ENCODE measurements around the gene RNF126.
"Not testable (repeated sequence)": the region's sequence is repeated elsewhere in the genome, so short reads cannot be mapped to it uniquely, and the experiment has no call there.

The RNF126 gene

GRCh38 chr19:629961-630714 is 32.9 kb downstream of the RNF126 start:
- H3K79me2 ChIP-seq (ENCODE audit: insufficient read depth, low read length), result peaks cover 64% of the 10 kb centered on the region
- peaks cover 32% of the 10 kb centered on the region for H4K20me1 ChIP-seq (ENCODE audit: insufficient read depth, low read length)
- DNase-seq, result no peak
- H3K4me1 ChIP-seq (ENCODE audit: insufficient read depth, low read length), result peaks cover 40% of the 10 kb centered on the region
- peaks cover 47% of the 10 kb centered on the region for H3K36me3 ChIP-seq (ENCODE audit: insufficient read depth, low read length)
- no peak for ATAC-seq (ENCODE audit: insufficient read depth, low read depth)
- no peak overlapping the region for H3K27ac ChIP-seq (ENCODE audit: low read length)
- H3K27me3 ChIP-seq (ENCODE audit: insufficient read depth, low read length, poor library complexity), result no peaks in the 10 kb centered on the region
- H3K9me3 ChIP-seq (ENCODE audit: insufficient read depth, low read length, severe bottlenecking), result no peaks in the 10 kb centered on the region
- TF ChIP-seq CTCF (IDR thresholded peaks at IDR 0.05; ENCODE audit: borderline replicate concordance, extremely low read depth, low read length, poor library complexity, severe bottlenecking), result no peak
- no peak for TF ChIP-seq EZH2 (IDR thresholded peaks at IDR 0.05; ENCODE audit: borderline replicate concordance, low read depth, low read length, severe bottlenecking)
- H3K9ac ChIP-seq (ENCODE audit: low read depth, low read length), result no peak overlapping the region
- H2AFZ ChIP-seq (ENCODE audit: low read depth, low read length), result no peak overlapping the region
- H3K4me3 ChIP-seq (ENCODE audit: low read depth in 1 of 2, low read length in 2 of 2), result no peak overlapping the region
- peak overlapping the region; percentile 26; the same call in 1 of the 2 replicates for H3K4me2 ChIP-seq (ENCODE audit: insufficient read depth, low read length)

GRCh38 chr19:629515-629914 is 33.5 kb downstream of the RNF126 start:
- H3K4me2 ChIP-seq (ENCODE audit: insufficient read depth, low read length); ATAC-seq (ENCODE audit: insufficient read depth, low read depth); H3K4me3 ChIP-seq (ENCODE audit: low read depth in 1 of 2, low read length in 2 of 2); H3K9ac ChIP-seq (ENCODE audit: low read depth, low read length); H3K27me3 ChIP-seq (ENCODE audit: insufficient read depth, low read length, poor library complexity); DNase-seq; H3K27ac ChIP-seq (ENCODE audit: low read length); H2AFZ ChIP-seq (ENCODE audit: low read depth, low read length); H3K9me3 ChIP-seq (ENCODE audit: insufficient read depth, low read length, severe bottlenecking): not testable (repeated sequence)
- peaks cover 53% of the 10 kb centered on the region for H3K36me3 ChIP-seq (ENCODE audit: insufficient read depth, low read length)
- peaks cover 64% of the 10 kb centered on the region for H3K79me2 ChIP-seq (ENCODE audit: insufficient read depth, low read length)
- H4K20me1 ChIP-seq (ENCODE audit: insufficient read depth, low read length), result peaks cover 33% of the 10 kb centered on the region
- H3K4me1 ChIP-seq (ENCODE audit: insufficient read depth, low read length), result peaks cover 35% of the 10 kb centered on the region

GRCh38 chr19:628168-628567 is 34.8 kb downstream of the RNF126 start:
- Histone ChIP-seq H3K27ac (ENCODE audit: low read length) (no peak overlapping the region), H3K9ac (ENCODE audit: low read depth, low read length) (no peak overlapping the region), H3K36me3 (ENCODE audit: insufficient read depth, low read length) (peaks cover 67% of the 10 kb centered on the region), H2AFZ (ENCODE audit: low read depth, low read length) (no peak overlapping the region), H3K27me3 (ENCODE audit: insufficient read depth, low read length, poor library complexity) (no peaks in the 10 kb centered on the region), H3K4me2 (ENCODE audit: insufficient read depth, low read length) (no peak overlapping the region), H3K4me1 (ENCODE audit: insufficient read depth, low read length) (peaks cover 26% of the 10 kb centered on the region), H4K20me1 (ENCODE audit: insufficient read depth, low read length) (peaks cover 41% of the 10 kb centered on the region), H3K9me3 (ENCODE audit: insufficient read depth, low read length, severe bottlenecking) (no peaks in the 10 kb centered on the region), H3K79me2 (ENCODE audit: insufficient read depth, low read length) (peaks cover 54% of the 10 kb centered on the region), H3K4me3 (ENCODE audit: low read depth in 1 of 2, low read length in 2 of 2) (no peak overlapping the region)
- TF ChIP-seq CTCF (IDR thresholded peaks at IDR 0.05; ENCODE audit: borderline replicate concordance, extremely low read depth, low read length, poor library complexity, severe bottlenecking), result peak; percentile 65
- no peak for TF ChIP-seq EZH2 (IDR thresholded peaks at IDR 0.05; ENCODE audit: borderline replicate concordance, low read depth, low read length, severe bottlenecking)
- ATAC-seq (ENCODE audit: insufficient read depth, low read depth) (no peak), DNase-seq (peak; percentile 40)

GRCh38 chr19:626566-626965 is 36.4 kb downstream of the RNF126 start:
- H3K4me3 ChIP-seq (ENCODE audit: low read depth in 1 of 2, low read length in 2 of 2); H3K4me2 ChIP-seq (ENCODE audit: insufficient read depth, low read length); ATAC-seq (ENCODE audit: insufficient read depth, low read depth); H3K27me3 ChIP-seq (ENCODE audit: insufficient read depth, low read length, poor library complexity); DNase-seq; H3K9ac ChIP-seq (ENCODE audit: low read depth, low read length); H3K27ac ChIP-seq (ENCODE audit: low read length); H3K9me3 ChIP-seq (ENCODE audit: insufficient read depth, low read length, severe bottlenecking); H2AFZ ChIP-seq (ENCODE audit: low read depth, low read length): not testable (repeated sequence)
- Histone ChIP-seq H3K36me3 (ENCODE audit: insufficient read depth, low read length) (peaks cover 79% of the 10 kb centered on the region), H4K20me1 (ENCODE audit: insufficient read depth, low read length) (peaks cover 38% of the 10 kb centered on the region), H3K79me2 (ENCODE audit: insufficient read depth, low read length) (peaks cover 38% of the 10 kb centered on the region), H3K4me1 (ENCODE audit: insufficient read depth, low read length) (peaks cover 14% of the 10 kb centered on the region)
